NT2/D1 (cell line): ENCODE results near the gene UBA3.

Experiments
- DNase-seq: peaks from one replicate; pipeline ENCODE4 v3.0.0-alpha.2; 2011; ENCODE audit warnings: low read depth, low spot score
- H3K27me3 ChIP-seq: 2 replicates; pipeline ENCODE4 v1.6.0; 2011; ENCODE audit warnings: mild to moderate bottlenecking; ENCODE audit not compliant: insufficient read length, insufficient read depth
- H3K36me3 ChIP-seq: 2 replicates; pipeline ENCODE4 v1.6.1; 2011; ENCODE audit warnings: mild to moderate bottlenecking, low read length, mixed read lengths; ENCODE audit not compliant: insufficient read depth, insufficient read length
- H3K4me1 ChIP-seq: 2 replicates; pipeline ENCODE4 v1.5.1; 2011; ENCODE audit not compliant: insufficient read depth, insufficient read length
- H3K4me3 ChIP-seq: 2 replicates; pipeline ENCODE4 v1.5.1; 2011; ENCODE audit warnings: low read depth; ENCODE audit not compliant: insufficient read length
- H3K9ac ChIP-seq: 2 replicates; pipeline ENCODE4 v1.6.0; 2011; ENCODE audit warnings: low read depth; ENCODE audit not compliant: insufficient read length
- H3K9me3 ChIP-seq: 2 replicates; pipeline ENCODE4 v1.5.1; 2011; ENCODE audit warnings: mild to moderate bottlenecking, low read length; ENCODE audit not compliant: insufficient read depth
- SUZ12 ChIP-seq: IDR thresholded peaks from 2 replicates; pipeline ENCODE4 v1.6.1; 2011; ENCODE audit not compliant: insufficient read length, insufficient read depth; ENCODE audit errors: extremely low read depth
- YY1 ChIP-seq: IDR thresholded peaks from 2 replicates; pipeline ENCODE4 v1.6.1; 2011; ENCODE audit not compliant: insufficient read length, insufficient read depth
- ZNF274 ChIP-seq: IDR thresholded peaks from 2 replicates; pipeline ENCODE4 v1.6.1; 2011; ENCODE audit warnings: mild to moderate bottlenecking, low read depth, low read length

Gene UBA3

DNA sequence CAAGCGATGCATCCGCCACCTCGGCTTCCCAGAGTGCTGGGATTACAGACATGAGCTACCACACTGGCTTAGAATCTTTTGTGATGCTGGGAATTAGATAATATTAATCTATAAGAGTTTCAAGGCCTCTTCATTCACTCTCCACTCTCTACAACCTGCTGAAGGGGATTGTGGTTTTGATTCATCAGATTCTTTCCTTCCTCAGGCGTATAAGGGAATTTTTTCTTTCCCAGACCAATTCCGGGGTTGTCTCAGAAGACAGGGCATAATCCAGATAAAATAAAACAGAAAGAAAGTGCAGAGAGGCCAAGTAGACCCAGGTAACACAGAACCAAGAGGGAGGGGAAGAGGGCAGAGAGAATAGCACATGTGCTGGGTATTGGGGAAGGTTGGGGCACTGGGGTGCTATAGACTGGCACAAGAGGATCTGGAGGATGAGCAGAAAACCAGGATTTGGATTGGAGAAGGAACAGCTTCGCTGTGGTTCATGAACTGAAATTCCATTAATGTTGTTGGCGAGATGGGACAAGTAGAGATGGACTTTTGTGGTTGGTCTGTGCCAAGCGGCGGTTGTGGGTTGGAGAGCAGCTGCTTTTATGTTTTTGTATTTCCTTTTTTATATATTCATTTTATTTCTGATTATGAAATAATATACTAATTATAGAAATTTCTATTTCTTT is 17.4 kb upstream of the UBA3 start:
- Histone ChIP-seq H3K4me1 (no peaks in the 10 kb centered on the region), H3K4me3 (no peak overlapping the region), H3K9ac (no peak overlapping the region), H3K36me3 (peaks cover 17% of the 10 kb centered on the region), H3K9me3 (no peaks in the 10 kb centered on the region), H3K27me3 (no peaks in the 10 kb centered on the region)
- DNase-seq, result no peak
- TF ChIP-seq YY1, result no peak

DNA sequence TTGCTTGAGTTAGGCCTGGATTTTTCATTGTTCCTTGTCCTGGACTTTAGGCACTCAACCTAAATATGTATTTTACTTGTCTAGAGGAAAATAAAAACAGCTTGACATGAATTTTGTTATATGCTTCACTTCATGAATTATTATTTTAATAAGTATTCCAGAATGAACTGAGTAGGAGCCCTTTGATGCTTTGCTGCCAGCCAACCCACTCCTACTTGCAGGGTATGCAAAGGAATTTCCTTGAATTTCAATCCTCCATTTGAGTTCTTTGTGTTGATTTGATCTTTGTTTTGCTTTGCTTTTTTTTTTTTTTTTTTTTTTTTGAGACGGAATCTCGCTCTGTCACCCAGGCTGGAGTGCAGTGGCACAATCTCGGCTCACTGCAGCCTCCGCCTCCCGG is 16.1 kb upstream of the UBA3 start:
- H3K9me3 ChIP-seq, result no peaks in the 10 kb centered on the region
- peaks cover 7% of the 10 kb centered on the region for H3K36me3 ChIP-seq
- no peaks in the 10 kb centered on the region for H3K4me1 ChIP-seq
- H3K4me3 ChIP-seq, result no peak overlapping the region
- TF ChIP-seq SUZ12, result no peak
- no peak for TF ChIP-seq ZNF274
- TF ChIP-seq YY1, result no peak
- H3K27me3 ChIP-seq, result no peaks in the 10 kb centered on the region
- no peak for DNase-seq
- no peak overlapping the region for H3K9ac ChIP-seq

DNA sequence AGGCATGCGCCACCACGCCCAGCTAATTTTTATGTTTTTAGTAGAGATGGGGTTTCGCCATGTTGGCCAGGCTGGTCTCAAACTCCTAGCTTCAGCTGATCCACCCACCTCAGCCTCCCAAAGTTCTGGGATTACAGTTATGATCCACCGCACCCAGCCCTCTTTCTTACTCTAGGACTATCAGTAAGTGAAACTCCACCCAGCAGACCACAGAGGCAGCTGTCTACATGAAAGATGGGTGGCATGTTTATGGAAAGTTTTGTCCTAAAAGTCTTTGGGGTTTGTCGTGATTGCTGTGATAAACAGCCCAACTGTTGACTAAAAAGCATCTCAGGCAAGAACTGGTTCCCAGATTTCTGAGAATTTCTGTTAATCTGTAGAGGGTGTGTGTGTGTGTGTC is 15.5 kb upstream of the UBA3 start:
- Histone ChIP-seq H3K9me3 (no peaks in the 10 kb centered on the region), H3K9ac (no peak overlapping the region), H3K36me3 (peaks cover 7% of the 10 kb centered on the region), H3K4me3 (no peak overlapping the region), H3K27me3 (no peaks in the 10 kb centered on the region), H3K4me1 (no peaks in the 10 kb centered on the region)
- no peak for DNase-seq
- TF ChIP-seq YY1, result no peak
- TF ChIP-seq SUZ12, result no peak
- TF ChIP-seq ZNF274, result no peak

DNA sequence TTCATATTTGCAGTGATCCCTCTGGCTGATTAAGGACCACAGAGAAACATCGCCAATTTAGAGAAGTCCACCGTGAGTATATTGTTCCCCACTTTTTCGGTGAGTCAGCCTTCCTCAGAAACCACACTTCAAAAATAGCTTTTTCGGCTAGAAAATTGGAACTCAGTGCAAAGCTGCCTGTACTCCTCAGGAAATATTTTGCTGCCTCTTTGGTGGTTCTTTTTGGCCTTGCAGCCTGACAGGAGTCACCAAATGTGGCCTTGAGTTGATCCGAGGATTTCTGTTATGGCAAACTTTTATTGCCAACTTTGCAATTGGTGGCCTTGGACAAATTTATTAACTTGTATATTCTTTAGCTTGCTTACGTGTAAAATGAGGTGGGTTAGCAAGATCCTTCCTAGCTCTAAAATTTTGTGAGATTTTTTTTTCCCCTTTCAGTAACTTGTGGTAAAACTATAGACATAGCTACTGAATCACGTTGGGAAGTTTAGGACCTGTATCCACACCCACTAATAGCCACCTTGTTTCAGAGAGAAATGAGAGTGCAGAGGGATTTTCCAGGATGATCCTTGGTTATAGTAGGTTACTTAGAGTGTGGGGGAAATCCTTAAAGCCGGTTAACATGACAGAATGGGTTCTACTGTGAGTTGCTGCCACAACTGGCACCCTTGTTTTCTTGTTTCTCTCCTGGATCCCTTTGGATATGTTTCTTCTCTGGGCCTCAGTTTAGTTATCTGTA is 14.5 kb upstream of the UBA3 start:
- Histone ChIP-seq H3K27me3 (no peaks in the 10 kb centered on the region), H3K9me3 (no peaks in the 10 kb centered on the region), H3K36me3 (peaks cover 8% of the 10 kb centered on the region), H3K9ac (no peak overlapping the region), H3K4me1 (no peaks in the 10 kb centered on the region), H3K4me3 (no peak overlapping the region)
- TF ChIP-seq ZNF274 (no peak), SUZ12 (no peak), YY1 (no peak)
- no peak for DNase-seq

DNA sequence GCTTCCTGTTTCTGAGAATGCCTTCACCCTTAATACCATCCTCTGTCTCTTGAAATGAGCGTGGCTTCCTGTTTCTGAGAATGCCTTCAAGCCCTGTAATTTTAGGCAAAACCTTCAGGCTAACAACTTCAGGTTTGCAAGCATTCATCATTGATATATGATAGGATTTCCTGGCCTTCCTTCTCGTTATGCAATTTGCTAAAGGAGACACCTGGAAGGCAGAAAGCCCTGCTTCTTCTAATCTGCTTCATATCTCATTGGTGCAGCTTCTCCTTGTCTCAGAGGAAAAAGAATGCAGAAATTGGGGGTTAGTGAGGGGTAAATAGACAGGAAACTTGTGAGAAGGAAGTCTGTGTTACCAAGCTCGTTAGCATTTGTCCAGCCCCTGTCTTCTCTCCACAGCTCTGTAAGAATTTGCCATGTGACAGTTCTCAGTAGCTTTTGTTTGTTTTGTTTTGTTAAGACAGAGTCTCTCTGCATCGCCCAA is 11.9 kb upstream of the UBA3 start:
- no peak overlapping the region for H3K4me3 ChIP-seq
- TF ChIP-seq SUZ12, result no peak
- H3K4me1 ChIP-seq, result no peaks in the 10 kb centered on the region
- H3K36me3 ChIP-seq, result peaks cover 7% of the 10 kb centered on the region
- no peaks in the 10 kb centered on the region for H3K9me3 ChIP-seq
- H3K27me3 ChIP-seq, result no peaks in the 10 kb centered on the region
- DNase-seq, result no peak
- no peak overlapping the region for H3K9ac ChIP-seq

DNA sequence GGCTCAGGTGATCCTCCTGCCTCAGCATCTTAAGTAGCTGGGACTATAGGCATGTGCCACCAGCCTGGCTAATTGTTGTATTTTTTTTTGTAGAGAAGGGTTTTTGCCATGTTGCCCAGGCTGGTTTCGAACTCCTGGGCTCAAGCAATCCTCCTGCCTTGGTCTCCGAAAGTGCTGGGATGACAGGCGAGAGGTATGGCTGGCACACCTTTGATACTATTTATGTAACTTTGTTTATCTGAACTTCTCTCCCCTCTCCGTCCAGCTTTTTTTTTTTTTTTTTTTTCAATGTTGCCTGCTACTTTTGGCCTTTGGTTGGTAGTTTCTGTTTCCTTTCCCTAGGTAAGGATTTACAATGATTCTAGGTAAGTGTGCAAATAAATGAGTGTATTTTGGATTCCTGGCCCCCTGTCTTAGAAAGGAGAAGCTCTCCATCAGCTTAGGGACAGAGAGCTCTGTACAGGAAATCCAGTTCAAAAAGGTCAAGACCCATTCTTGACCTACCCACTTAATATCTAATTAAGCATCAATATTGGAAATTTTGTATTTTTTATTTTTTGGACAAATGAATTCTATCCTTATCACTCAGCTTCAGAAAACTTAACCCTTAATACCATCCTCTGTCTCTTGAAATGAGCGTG is 11.3 kb upstream of the UBA3 start:
- DNase-seq, result no peak
- Histone ChIP-seq H3K4me1 (no peaks in the 10 kb centered on the region), H3K27me3 (no peaks in the 10 kb centered on the region), H3K9ac (no peak overlapping the region), H3K36me3 (peaks cover 7% of the 10 kb centered on the region), H3K4me3 (no peak overlapping the region), H3K9me3 (no peaks in the 10 kb centered on the region)
- TF ChIP-seq YY1, result no peak
- TF ChIP-seq ZNF274, result no peak
- no peak for TF ChIP-seq SUZ12

DNA sequence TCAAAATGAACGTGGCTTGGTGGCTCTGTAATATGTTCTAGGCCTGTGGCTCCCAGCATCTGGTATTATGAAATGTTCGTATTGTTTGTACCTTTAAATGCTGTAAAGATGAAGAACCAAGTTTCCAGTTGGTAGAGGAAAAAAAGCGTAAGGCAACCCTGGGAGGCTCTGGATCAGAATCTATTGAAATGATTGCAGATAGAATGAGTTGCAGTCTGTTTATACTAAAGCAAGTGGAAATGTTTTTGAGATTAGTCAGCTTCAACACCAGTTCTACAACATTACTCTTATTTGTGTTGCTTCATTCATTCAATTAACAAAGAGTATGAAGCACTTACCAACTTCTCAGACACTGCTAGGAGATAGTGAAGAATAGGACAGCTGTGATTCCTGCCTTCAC is 9.9 kb upstream of the UBA3 start:
- Histone ChIP-seq H3K4me3 (no peak overlapping the region), H3K36me3 (peaks cover 7% of the 10 kb centered on the region), H3K9ac (no peak overlapping the region), H3K9me3 (no peaks in the 10 kb centered on the region), H3K4me1 (no peaks in the 10 kb centered on the region), H3K27me3 (no peaks in the 10 kb centered on the region)
- TF ChIP-seq ZNF274, result no peak
- no peak for TF ChIP-seq YY1
- no peak for TF ChIP-seq SUZ12
- DNase-seq, result no peak
